GM13976 (cell line): ENCODE measurements around the gene PWWP2A.
"Not testable (repeated sequence)": the region's sequence is repeated elsewhere in the genome, so short reads cannot be mapped to it uniquely, and the experiment has no call there.

Source experiments
- DNase-seq: peaks from one replicate; pipeline ENCODE4 v3.0.0; 2012; ENCODE audit warnings: low spot score
- CTCF ChIP-seq: IDR thresholded peaks from 2 replicates; pipeline ENCODE4 v1.5.1; 2012; ENCODE audit warnings: borderline replicate concordance, mild to moderate bottlenecking; ENCODE audit not compliant: insufficient read depth; ENCODE audit errors: extremely low read depth, missing control alignments, control extremely low read depth
- in situ Hi-C: fragments of 300-500 bp; cut with MboI; formaldehyde crosslinking; loops from one replicate; pipeline ENCODE4 v1.12.0; 2022; ENCODE audit warnings: low sequenced_read_pairs, mixed read lengths, inconsistent platforms; ENCODE audit not compliant: unreplicated experiment

PWWP2A gene

GRCh38 chr5:160152287-160152686 lies 33.0 kb upstream of the PWWP2A start:
- no peak for TF ChIP-seq CTCF
- no peak for DNase-seq
- in situ Hi-C loops: no loop called here

GRCh38 chr5:160151017-160151416 lies 31.8 kb upstream of the PWWP2A start:
- no peak for DNase-seq
- in situ Hi-C loops: no loop called here
- TF ChIP-seq CTCF: no peak

GRCh38 chr5:160150381-160150780 lies 31.1 kb upstream of the PWWP2A start:
- TF ChIP-seq CTCF: no peak
- DNase-seq: no peak
- in situ Hi-C loops: no loop called here

- DNase-seq, in situ Hi-C loops: not testable (repeated sequence)
These were observed 25.2 kb upstream of the PWWP2A start for GRCh38 chr5:160144436-160144835.

- in situ Hi-C loops: no loop called here
- DNase-seq: no peak
- no peak for TF ChIP-seq CTCF
These were observed 15.1 kb upstream of the PWWP2A start for GRCh38 chr5:160134332-160134731.

- no peak for DNase-seq
- no peak for TF ChIP-seq CTCF
- in situ Hi-C loops: no loop called here
These were observed 14.7 kb upstream of the PWWP2A start for GRCh38 chr5:160133918-160134304.

- in situ Hi-C loops: no loop called here
- DNase-seq: no peak
- TF ChIP-seq CTCF: no peak
These were observed 14.0 kb upstream of the PWWP2A start for GRCh38 chr5:160133071-160133917.
